Measurements from ENCODE around the gene SLC25A34.

The SLC25A34 gene

GRCh38 chr1:15717418-15718125 lies 18.5 kb upstream of the SLC25A34 start:
- no peak overlapping the region for H3K4me3 ChIP-seq (ENCODE audit: low read depth, low read length)
- no peaks in the 10 kb centered on the region for H3K27me3 ChIP-seq (ENCODE audit: control insufficient read depth, insufficient read depth, low read length)
- H3K36me3 ChIP-seq (ENCODE audit: control insufficient read depth, insufficient read depth, low read length): peaks cover 26% of the 10 kb centered on the region
- H3K4me1 ChIP-seq (ENCODE audit: control insufficient read depth, insufficient read depth, low read length): no peaks in the 10 kb centered on the region
- no peak overlapping the region for H3K9ac ChIP-seq (ENCODE audit: low read depth, low read length)
- H3K9me3 ChIP-seq (ENCODE audit: control insufficient read depth, insufficient read depth, low read length): no peaks in the 10 kb centered on the region

DNA sequence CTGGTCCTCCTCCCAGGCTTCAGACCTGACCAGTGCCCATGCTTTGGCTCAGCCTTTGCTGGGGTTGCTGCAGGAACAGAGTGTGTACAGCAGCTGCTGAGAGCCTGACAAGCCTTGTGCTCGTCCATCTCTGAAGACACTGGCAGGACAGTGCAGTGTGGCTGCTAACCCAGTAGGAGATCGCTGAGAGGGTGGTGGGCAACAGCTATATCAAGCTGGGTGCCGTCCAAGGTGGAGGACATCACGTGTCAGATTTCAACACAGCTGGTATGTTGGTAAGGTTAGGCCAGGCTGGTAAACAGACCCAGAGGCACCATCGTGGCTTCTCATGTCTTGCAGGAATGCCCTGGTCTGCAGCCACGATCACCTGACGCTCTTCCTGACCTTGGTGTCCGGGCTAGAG lies 17.9 kb upstream of the SLC25A34 start:
- Histone ChIP-seq H3K27me3 (ENCODE audit: control insufficient read depth, insufficient read depth, low read length) (no peaks in the 10 kb centered on the region), H3K9me3 (ENCODE audit: control insufficient read depth, insufficient read depth, low read length) (no peaks in the 10 kb centered on the region), H3K4me1 (ENCODE audit: control insufficient read depth, insufficient read depth, low read length) (no peaks in the 10 kb centered on the region), H3K4me3 (ENCODE audit: low read depth, low read length) (no peak overlapping the region), H3K9ac (ENCODE audit: low read depth, low read length) (no peak overlapping the region), H3K36me3 (ENCODE audit: control insufficient read depth, insufficient read depth, low read length) (peaks cover 26% of the 10 kb centered on the region)

- H3K36me3 ChIP-seq (ENCODE audit: control insufficient read depth, insufficient read depth, low read length): peaks cover 26% of the 10 kb centered on the region
- no peak overlapping the region for H3K9ac ChIP-seq (ENCODE audit: low read depth, low read length)
- no peaks in the 10 kb centered on the region for H3K4me1 ChIP-seq (ENCODE audit: control insufficient read depth, insufficient read depth, low read length)
- H3K27me3 ChIP-seq (ENCODE audit: control insufficient read depth, insufficient read depth, low read length): no peaks in the 10 kb centered on the region
- no peak overlapping the region for H3K4me3 ChIP-seq (ENCODE audit: low read depth, low read length)
- no peaks in the 10 kb centered on the region for H3K9me3 ChIP-seq (ENCODE audit: control insufficient read depth, insufficient read depth, low read length)
These were observed 16.5 kb upstream of the SLC25A34 start for GRCh38 chr1:15719381-15720120.

DNA sequence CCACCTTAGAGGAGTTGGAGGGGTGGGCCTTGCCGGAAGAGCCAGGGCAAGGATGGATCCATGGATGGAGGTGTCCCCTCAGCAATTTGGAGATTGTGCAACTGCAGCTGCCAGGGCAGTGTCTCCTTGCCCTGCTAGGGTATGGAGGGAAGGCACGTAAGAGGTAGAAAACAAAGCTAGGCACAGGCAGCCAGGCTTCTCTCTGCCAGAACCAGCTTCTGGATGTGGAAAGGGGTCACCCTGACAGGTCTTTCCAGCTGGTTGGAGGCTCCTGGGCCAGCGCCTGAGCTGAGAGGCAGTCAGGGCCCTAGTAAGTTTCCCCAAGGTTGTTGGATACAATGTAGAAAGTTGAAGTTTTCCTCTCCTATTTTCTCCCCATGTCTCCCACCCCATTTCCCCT lies 15.2 kb upstream of the SLC25A34 start:
- Histone ChIP-seq H3K4me1 (ENCODE audit: control insufficient read depth, insufficient read depth, low read length) (no peaks in the 10 kb centered on the region), H3K36me3 (ENCODE audit: control insufficient read depth, insufficient read depth, low read length) (peaks cover 34% of the 10 kb centered on the region), H3K4me3 (ENCODE audit: low read depth, low read length) (no peak overlapping the region), H3K9me3 (ENCODE audit: control insufficient read depth, insufficient read depth, low read length) (no peaks in the 10 kb centered on the region), H3K9ac (ENCODE audit: low read depth, low read length) (no peak overlapping the region), H3K27me3 (ENCODE audit: control insufficient read depth, insufficient read depth, low read length) (no peaks in the 10 kb centered on the region)

- Histone ChIP-seq H3K9ac (ENCODE audit: low read depth, low read length) (no peak overlapping the region), H3K4me3 (ENCODE audit: low read depth, low read length) (no peak overlapping the region), H3K36me3 (ENCODE audit: control insufficient read depth, insufficient read depth, low read length) (peaks cover 38% of the 10 kb centered on the region), H3K9me3 (ENCODE audit: control insufficient read depth, insufficient read depth, low read length) (no peaks in the 10 kb centered on the region), H3K4me1 (ENCODE audit: control insufficient read depth, insufficient read depth, low read length) (no peaks in the 10 kb centered on the region), H3K27me3 (ENCODE audit: control insufficient read depth, insufficient read depth, low read length) (no peaks in the 10 kb centered on the region)
These were observed 13.6 kb upstream of the SLC25A34 start for GRCh38 chr1:15722411-15722810.

DNA sequence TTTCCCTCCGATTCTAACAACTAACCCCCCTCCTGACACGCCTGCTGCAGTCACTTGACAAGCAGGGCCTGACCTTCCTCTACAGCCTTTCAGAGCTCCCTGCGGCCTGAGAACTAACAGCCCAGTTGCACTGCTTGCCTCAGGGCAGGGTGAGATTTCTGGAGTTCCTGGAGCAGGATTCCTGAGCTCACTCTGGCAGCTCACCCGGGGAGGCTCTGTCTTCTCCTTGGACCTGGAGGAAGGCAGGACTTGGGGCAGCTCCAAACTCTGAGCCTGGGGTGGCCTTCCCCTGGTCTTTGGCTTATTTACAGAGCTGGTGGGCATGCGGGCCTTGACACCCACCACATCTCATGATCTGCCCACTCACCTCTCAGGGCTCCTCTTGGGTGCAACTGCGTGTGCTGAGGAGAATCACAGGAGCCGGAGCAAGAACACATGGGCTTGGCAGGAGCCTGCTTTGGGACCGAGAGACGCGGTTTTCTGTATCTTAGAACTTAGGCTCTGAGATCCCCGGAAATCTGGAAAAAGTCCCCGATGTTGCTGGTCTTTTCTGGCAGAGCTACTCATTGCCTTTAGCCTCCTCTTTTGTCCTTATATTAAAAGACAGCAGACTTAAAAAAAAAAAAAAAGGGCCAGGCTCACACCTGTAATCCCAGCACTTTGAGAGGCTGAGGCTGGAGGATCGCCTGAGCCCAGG lies 13.1 kb upstream of the SLC25A34 start:
- Histone ChIP-seq H3K9me3 (ENCODE audit: control insufficient read depth, insufficient read depth, low read length) (no peaks in the 10 kb centered on the region), H3K4me3 (ENCODE audit: low read depth, low read length) (no peak overlapping the region), H3K36me3 (ENCODE audit: control insufficient read depth, insufficient read depth, low read length) (peaks cover 38% of the 10 kb centered on the region), H3K4me1 (ENCODE audit: control insufficient read depth, insufficient read depth, low read length) (no peaks in the 10 kb centered on the region), H3K9ac (ENCODE audit: low read depth, low read length) (no peak overlapping the region), H3K27me3 (ENCODE audit: control insufficient read depth, insufficient read depth, low read length) (no peaks in the 10 kb centered on the region)

GRCh38 chr1:15723631-15724246 lies 12.3 kb upstream of the SLC25A34 start:
- H3K4me3 ChIP-seq (ENCODE audit: low read depth, low read length): no peak overlapping the region
- H3K27me3 ChIP-seq (ENCODE audit: control insufficient read depth, insufficient read depth, low read length): no peaks in the 10 kb centered on the region
- H3K9me3 ChIP-seq (ENCODE audit: control insufficient read depth, insufficient read depth, low read length): no peaks in the 10 kb centered on the region
- H3K4me1 ChIP-seq (ENCODE audit: control insufficient read depth, insufficient read depth, low read length): no peaks in the 10 kb centered on the region
- H3K9ac ChIP-seq (ENCODE audit: low read depth, low read length): no peak overlapping the region
- peaks cover 39% of the 10 kb centered on the region for H3K36me3 ChIP-seq (ENCODE audit: control insufficient read depth, insufficient read depth, low read length)

DNA sequence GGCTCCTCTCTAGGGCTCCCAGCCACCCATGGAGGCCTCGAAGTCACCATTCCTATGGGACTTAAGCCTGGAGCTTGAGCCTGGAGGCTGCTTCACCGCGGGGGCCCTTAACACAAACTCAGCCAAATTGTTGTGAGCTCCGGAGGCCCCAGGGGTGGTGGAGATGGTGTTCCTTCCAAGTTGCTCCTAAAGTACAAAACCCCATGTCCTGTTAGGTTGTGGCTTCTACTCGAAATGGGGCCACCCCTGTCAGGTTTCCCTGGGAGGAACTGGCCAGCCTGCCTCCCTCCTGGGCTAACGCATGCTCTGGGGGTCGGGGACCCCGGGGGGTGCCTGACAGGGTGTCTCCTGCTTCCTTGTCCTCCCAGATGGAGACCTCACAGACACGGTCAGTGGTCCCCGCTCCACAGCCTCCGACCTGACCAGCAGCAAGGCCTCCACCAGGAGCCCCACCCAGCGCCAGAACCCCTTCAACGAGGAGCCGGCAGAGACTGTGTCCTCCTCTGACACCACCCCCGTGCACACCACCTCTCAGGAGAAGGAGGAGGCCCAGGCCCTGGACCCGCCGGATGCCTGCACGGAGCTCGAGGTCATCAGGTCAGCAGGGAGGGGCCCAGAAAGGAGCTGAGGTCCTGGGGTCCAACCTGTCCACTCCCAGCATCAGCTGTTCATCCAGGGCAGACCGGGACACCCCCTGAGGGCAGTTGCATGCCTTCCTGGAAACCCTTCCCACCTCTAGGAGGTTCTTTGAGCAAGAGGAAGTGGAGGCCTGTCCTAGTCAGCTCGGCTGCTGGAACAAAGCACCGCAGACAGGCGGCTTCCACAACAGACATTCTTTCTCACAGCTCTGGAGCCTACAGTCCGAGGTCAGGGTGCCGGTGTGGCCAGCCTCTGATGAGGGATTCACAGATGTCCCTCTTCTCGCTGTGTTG lies 10.8 kb upstream of the SLC25A34 start:
- Histone ChIP-seq H3K4me3 (ENCODE audit: low read depth, low read length) (no peak overlapping the region), H3K4me1 (ENCODE audit: control insufficient read depth, insufficient read depth, low read length) (no peaks in the 10 kb centered on the region), H3K9ac (ENCODE audit: low read depth, low read length) (no peak overlapping the region), H3K36me3 (ENCODE audit: control insufficient read depth, insufficient read depth, low read length) (peaks cover 36% of the 10 kb centered on the region), H3K9me3 (ENCODE audit: control insufficient read depth, insufficient read depth, low read length) (no peaks in the 10 kb centered on the region), H3K27me3 (ENCODE audit: control insufficient read depth, insufficient read depth, low read length) (no peaks in the 10 kb centered on the region)

GRCh38 chr1:15726508-15726907 lies 9.6 kb upstream of the SLC25A34 start:
- H3K4me1 ChIP-seq (ENCODE audit: control insufficient read depth, insufficient read depth, low read length): no peaks in the 10 kb centered on the region
- H3K9ac ChIP-seq (ENCODE audit: low read depth, low read length): no peak overlapping the region
- no peak overlapping the region for H3K4me3 ChIP-seq (ENCODE audit: low read depth, low read length)
- no peaks in the 10 kb centered on the region for H3K9me3 ChIP-seq (ENCODE audit: control insufficient read depth, insufficient read depth, low read length)
- H3K27me3 ChIP-seq (ENCODE audit: control insufficient read depth, insufficient read depth, low read length): no peaks in the 10 kb centered on the region
- H3K36me3 ChIP-seq (ENCODE audit: control insufficient read depth, insufficient read depth, low read length): peaks cover 48% of the 10 kb centered on the region

DNA sequence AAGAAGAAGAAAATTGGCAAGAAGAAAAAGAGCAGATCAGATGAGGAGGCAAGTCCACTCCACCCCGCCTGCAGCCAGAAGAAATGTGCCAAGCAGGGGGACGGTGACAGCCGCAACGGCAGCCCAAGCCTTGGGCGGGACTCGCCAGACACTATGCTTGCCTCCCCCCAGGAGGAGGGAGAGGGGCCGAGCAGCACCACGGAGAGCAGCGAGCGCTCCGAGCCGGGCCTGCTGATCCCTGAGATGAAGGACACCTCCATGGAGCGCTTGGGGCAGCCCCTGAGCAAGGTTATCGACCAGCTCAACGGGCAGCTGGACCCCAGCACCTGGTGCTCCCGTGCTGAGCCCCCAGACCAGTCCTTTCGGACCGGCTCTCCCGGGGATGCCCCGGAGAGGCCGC lies 9.0 kb upstream of the SLC25A34 start:
- peaks cover 51% of the 10 kb centered on the region for H3K36me3 ChIP-seq (ENCODE audit: control insufficient read depth, insufficient read depth, low read length)
- no peak overlapping the region for H3K4me3 ChIP-seq (ENCODE audit: low read depth, low read length)
- no peaks in the 10 kb centered on the region for H3K9me3 ChIP-seq (ENCODE audit: control insufficient read depth, insufficient read depth, low read length)
- H3K4me1 ChIP-seq (ENCODE audit: control insufficient read depth, insufficient read depth, low read length): no peaks in the 10 kb centered on the region
- no peak overlapping the region for H3K9ac ChIP-seq (ENCODE audit: low read depth, low read length)
- H3K27me3 ChIP-seq (ENCODE audit: control insufficient read depth, insufficient read depth, low read length): no peaks in the 10 kb centered on the region

GRCh38 chr1:15727424-15727823 lies 8.6 kb upstream of the SLC25A34 start:
- Histone ChIP-seq H3K9me3 (ENCODE audit: control insufficient read depth, insufficient read depth, low read length) (no peaks in the 10 kb centered on the region), H3K27me3 (ENCODE audit: control insufficient read depth, insufficient read depth, low read length) (no peaks in the 10 kb centered on the region), H3K36me3 (ENCODE audit: control insufficient read depth, insufficient read depth, low read length) (peaks cover 55% of the 10 kb centered on the region), H3K4me3 (ENCODE audit: low read depth, low read length) (no peak overlapping the region), H3K9ac (ENCODE audit: low read depth, low read length) (no peak overlapping the region), H3K4me1 (ENCODE audit: control insufficient read depth, insufficient read depth, low read length) (no peaks in the 10 kb centered on the region)

Data from iPS-15b (cell line).